Type B pancreatic cell (in vitro differentiated cells): ENCODE data around the gene DCC. TPM values are rescaled to one million over a fixed set of nuclear protein-coding genes. Genes with fewer than 3 reads are reported as not detected.

ENCODE experiments used
- DNase-seq: peaks from one replicate; pipeline ENCODE4 v3.0.0; 2021; ENCODE audit warnings: mixed read lengths; ENCODE audit not compliant: unreplicated experiment; ENCODE audit errors: extremely low spot score
- H3K27ac Mint-ChIP-seq: 2 replicates; pipeline ENCODE4 v1.8.0; 2021; ENCODE audit warnings: mild to moderate bottlenecking, mixed read lengths
- H3K27me3 Mint-ChIP-seq: 2 replicates; pipeline ENCODE4 v1.8.0; 2021; ENCODE audit warnings: mixed read lengths
- H3K36me3 Mint-ChIP-seq: 2 replicates; pipeline ENCODE4 v1.8.0; 2021; ENCODE audit warnings: mixed read lengths
- H3K4me1 Mint-ChIP-seq: one replicate; pipeline ENCODE4 v1.8.0; 2021; ENCODE audit warnings: mixed read lengths; ENCODE audit not compliant: unreplicated experiment
- H3K4me3 Mint-ChIP-seq: 2 replicates; pipeline ENCODE4 v1.8.0; 2021; ENCODE audit warnings: mild to moderate bottlenecking, mixed read lengths
- H3K9me3 Mint-ChIP-seq: 2 replicates; pipeline ENCODE4 v1.8.0; 2021; ENCODE audit warnings: mixed read lengths
- total RNA-seq: library from RNA; stranded (reverse); gene quantifications from 2 replicates; pipeline ENCODE4 v1.2.1, GENCODE V29; 2021; ENCODE audit warnings: low replicate concordance
- TF ChIP-seq, protein P1 (sequence below): fragments of 200-600 bp; sonication (generic); conservative IDR thresholded peaks from 2 replicates; pipeline ENCODE4 v1.5.0; 2021; ENCODE audit warnings: antibody characterized with exemption, mild to moderate bottlenecking

Gene DCC
- total RNA-seq, 1 donor from 2014 or later = 11.6 TPM

DNA sequence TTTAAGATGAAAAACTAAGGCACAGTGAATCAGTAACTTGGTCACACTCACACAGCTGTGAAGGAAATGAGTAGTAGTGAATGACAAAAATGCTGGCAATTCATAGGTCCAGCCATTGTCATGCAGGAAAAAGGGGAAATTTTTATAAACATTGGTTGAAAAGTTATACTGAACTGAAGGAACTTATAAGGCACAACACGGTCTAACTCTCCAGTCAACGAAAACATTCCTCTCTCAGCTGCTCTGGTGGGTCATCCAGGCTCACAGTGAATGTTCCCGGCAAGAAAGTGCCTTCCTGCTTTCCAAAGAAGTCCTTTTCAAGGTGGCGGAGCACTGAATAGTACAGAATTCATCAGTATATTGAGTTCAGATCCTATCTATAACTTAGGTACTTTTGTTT lies 476.1 kb downstream of the DCC start:
- Mint-ChIP-seq H3K27me3 (peaks cover 3% of the 10 kb centered on the region), H3K4me1 (no peaks in the 10 kb centered on the region), H3K9me3 (no peaks in the 10 kb centered on the region), H3K36me3 (no peaks in the 10 kb centered on the region), H3K4me3 (no peak overlapping the region), H3K27ac (no peak overlapping the region)
- TF ChIP-seq, protein P1, sequence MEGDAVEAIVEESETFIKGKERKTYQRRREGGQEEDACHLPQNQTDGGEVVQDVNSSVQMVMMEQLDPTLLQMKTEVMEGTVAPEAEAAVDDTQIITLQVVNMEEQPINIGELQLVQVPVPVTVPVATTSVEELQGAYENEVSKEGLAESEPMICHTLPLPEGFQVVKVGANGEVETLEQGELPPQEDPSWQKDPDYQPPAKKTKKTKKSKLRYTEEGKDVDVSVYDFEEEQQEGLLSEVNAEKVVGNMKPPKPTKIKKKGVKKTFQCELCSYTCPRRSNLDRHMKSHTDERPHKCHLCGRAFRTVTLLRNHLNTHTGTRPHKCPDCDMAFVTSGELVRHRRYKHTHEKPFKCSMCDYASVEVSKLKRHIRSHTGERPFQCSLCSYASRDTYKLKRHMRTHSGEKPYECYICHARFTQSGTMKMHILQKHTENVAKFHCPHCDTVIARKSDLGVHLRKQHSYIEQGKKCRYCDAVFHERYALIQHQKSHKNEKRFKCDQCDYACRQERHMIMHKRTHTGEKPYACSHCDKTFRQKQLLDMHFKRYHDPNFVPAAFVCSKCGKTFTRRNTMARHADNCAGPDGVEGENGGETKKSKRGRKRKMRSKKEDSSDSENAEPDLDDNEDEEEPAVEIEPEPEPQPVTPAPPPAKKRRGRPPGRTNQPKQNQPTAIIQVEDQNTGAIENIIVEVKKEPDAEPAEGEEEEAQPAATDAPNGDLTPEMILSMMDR = no peak
- no peak for DNase-seq

DNA sequence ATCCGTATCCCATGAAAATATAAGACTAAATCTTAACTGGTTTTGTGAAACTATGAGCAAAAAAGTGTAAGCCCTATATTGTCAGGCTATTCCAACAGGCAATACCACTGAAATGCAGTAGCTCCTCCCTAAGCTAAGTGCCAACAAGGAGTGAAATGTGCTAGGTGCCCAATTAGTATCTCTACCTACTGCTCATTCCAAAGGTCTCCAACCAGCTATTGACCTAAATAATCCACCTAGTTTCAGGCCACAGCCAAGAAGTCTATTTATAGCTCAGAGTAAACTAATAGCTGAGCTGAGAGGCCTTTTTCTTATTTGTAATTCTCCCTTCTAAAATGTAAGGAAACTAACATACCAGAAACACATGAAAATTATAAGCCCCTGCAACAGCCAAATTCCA lies 482.2 kb downstream of the DCC start:
- Mint-ChIP-seq H3K4me1 (no peaks in the 10 kb centered on the region), H3K27ac (no peak overlapping the region), H3K4me3 (no peak overlapping the region), H3K9me3 (no peaks in the 10 kb centered on the region), H3K36me3 (no peaks in the 10 kb centered on the region), H3K27me3 (peaks cover 7% of the 10 kb centered on the region)
- no peak for DNase-seq
- TF ChIP-seq, protein P1 = no peak

DNA sequence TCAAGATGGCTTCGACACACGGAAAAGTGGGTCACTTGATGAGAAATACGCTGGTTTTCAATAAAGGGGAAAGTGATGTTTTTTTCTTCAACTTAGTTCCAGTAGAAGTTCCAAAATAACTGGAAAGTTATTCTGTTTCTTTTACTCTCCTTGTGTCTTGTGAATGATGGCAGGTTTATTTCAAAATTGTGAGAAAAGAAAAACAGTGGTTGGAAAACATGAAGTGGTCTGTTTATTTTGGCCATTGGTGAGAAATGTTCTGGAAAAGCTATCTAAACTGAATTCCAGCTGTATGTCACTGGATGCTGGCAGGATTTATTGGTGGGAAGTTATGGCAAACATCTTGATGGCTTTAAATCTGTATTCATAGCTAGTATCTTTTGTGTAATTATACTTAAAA lies 484.1 kb downstream of the DCC start:
- H3K27ac Mint-ChIP-seq = no peak overlapping the region
- peaks cover 7% of the 10 kb centered on the region for H3K27me3 Mint-ChIP-seq
- no peak overlapping the region for H3K4me3 Mint-ChIP-seq
- TF ChIP-seq, protein P1 = no peak
- H3K36me3 Mint-ChIP-seq = no peaks in the 10 kb centered on the region
- H3K9me3 Mint-ChIP-seq = no peaks in the 10 kb centered on the region
- no peak for DNase-seq
- H3K4me1 Mint-ChIP-seq = no peaks in the 10 kb centered on the region

DNA sequence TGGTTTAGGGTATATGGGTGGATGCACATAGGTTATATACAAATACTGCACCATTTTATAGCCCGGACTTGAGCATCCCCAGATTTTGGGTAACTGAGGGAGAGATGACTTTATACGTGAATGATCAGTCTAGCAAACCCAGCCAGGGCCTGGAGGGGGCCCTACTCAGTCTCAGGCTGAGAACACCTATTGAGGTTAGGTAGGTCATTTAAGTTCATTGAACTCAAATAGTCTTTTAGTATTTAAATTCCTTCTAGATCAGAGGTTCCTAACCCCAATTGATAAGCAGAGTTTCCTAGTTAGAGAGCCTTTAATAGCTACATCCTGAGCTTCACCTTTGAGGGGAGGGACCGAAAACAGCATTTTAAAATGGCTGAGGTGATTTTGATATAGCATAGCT lies 487.0 kb downstream of the DCC start:
- H3K36me3 Mint-ChIP-seq = no peaks in the 10 kb centered on the region
- no peak overlapping the region for H3K27ac Mint-ChIP-seq
- peaks cover 15% of the 10 kb centered on the region for H3K27me3 Mint-ChIP-seq
- H3K4me1 Mint-ChIP-seq = no peaks in the 10 kb centered on the region
- no peak for DNase-seq
- no peaks in the 10 kb centered on the region for H3K9me3 Mint-ChIP-seq
- TF ChIP-seq, protein P1 = no peak
- H3K4me3 Mint-ChIP-seq = no peak overlapping the region

DNA sequence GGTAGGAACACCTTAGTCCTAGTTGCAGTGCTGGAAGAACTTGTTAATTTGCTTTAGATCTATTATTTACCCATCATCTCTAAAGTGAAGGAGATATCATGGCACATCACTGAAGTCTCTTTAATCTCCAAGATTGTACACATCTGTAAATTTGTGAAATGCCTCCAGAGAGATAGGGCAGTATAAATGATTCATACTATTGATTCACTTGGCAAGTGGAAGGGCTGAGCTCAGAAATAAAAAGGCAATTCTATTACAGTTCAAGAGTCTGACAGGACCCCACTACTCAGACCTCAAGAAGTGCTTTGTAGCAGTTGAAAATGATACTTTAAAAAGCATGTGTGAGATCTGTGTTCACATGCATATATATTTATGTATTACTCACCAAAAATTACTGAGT lies 489.3 kb downstream of the DCC start:
- TF ChIP-seq, protein P1 = no peak
- Mint-ChIP-seq H3K4me3 (no peak overlapping the region), H3K27ac (no peak overlapping the region), H3K9me3 (no peaks in the 10 kb centered on the region), H3K4me1 (no peaks in the 10 kb centered on the region), H3K27me3 (peaks cover 15% of the 10 kb centered on the region), H3K36me3 (no peaks in the 10 kb centered on the region)
- DNase-seq = no peak

DNA sequence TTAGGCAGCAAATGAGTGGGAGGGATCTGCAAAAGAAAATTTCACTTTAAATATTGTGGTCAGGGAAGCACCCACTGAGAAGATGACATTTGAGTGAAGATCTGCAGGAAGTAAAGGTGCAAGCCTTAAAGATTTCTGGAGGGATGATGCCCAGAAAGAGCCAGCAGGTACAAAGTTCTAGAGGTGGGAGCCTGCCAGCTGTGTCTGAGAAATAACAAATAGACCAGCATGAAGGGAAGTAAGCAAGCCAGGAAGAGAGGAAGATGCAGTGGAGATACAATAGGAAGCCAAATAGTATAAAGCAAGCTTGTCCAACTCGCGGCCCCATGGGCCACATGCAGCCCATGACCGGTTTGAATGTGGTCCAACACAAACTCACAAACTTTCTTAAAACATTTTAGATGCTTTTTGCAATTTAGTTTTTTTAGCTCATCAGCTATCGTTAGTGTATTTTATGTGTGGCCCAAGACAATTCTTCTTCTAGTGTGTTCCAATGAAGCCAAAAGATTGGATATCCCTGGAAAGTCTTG lies 489.9 kb downstream of the DCC start:
- Mint-ChIP-seq H3K4me3 (no peak overlapping the region), H3K36me3 (no peaks in the 10 kb centered on the region), H3K9me3 (no peaks in the 10 kb centered on the region), H3K4me1 (no peaks in the 10 kb centered on the region), H3K27me3 (peaks cover 15% of the 10 kb centered on the region), H3K27ac (no peak overlapping the region)
- TF ChIP-seq, protein P1 = no peak
- no peak for DNase-seq
